Lung (tissue), 12 donors: ENCODE measurements around the gene OSGIN1. TPM values are rescaled to one million over a fixed set of nuclear protein-coding genes. Genes with fewer than 3 reads are reported as not detected.

Source experiments
- ATAC-seq: fragments of 200-7000 bp; cut with Tn5 transposase; one replicate; pipeline ENCODE4 v1.9.1; 2020; ENCODE audit warnings: moderate number of reproducible peaks; ENCODE audit not compliant: insufficient read depth, low FRiP score
- DNase-seq, 3 donors: peaks; one replicate each; pipeline ENCODE4 v3.0.0-alpha.2; 2013 to 2017
- H3K27ac ChIP-seq, 2 donors: one replicate each; pipeline ENCODE4 v1.5.1; 2013; ENCODE audit warnings: mild to moderate bottlenecking in 2 of 2, moderate library complexity in 2 of 2, control low read depth in 1 of 2, inconsistent platforms in 1 of 2, low read depth in 1 of 2, low read length in 1 of 2
- H3K27me3 ChIP-seq, 3 donors: one replicate each; pipeline ENCODE4 v1.5.1; 2013; ENCODE audit warnings: low read length in 2 of 3; ENCODE audit not compliant: control insufficient read depth in 3 of 3, insufficient read depth in 3 of 3
- H3K36me3 ChIP-seq, 4 donors: one replicate each; pipeline ENCODE4 v1.5.1; 2013; ENCODE audit warnings: low read length in 4 of 4, mild to moderate bottlenecking in 1 of 4, moderate library complexity in 1 of 4; ENCODE audit not compliant: control insufficient read depth in 4 of 4, insufficient read depth in 4 of 4
- H3K4me1 ChIP-seq, 5 donors: one replicate each; pipeline ENCODE4 v1.5.1; 2013; ENCODE audit warnings: low read length in 5 of 5, mild to moderate bottlenecking in 2 of 5, moderate library complexity in 1 of 5; ENCODE audit not compliant: control insufficient read depth in 5 of 5, insufficient read depth in 5 of 5
- H3K4me3 ChIP-seq: one replicate; pipeline ENCODE4 v1.5.1; 2013; ENCODE audit warnings: mild to moderate bottlenecking, control low read depth, moderate library complexity
- H3K9ac ChIP-seq, 2 donors: one replicate each; pipeline ENCODE4 v1.5.1; 2013; ENCODE audit warnings: low read length in 2 of 2, control low read depth in 1 of 2; ENCODE audit not compliant: insufficient read depth in 1 of 2
- H3K9me3 ChIP-seq, 4 donors: one replicate each; pipeline ENCODE4 v1.5.1; 2013; ENCODE audit warnings: low read length in 3 of 4, mild to moderate bottlenecking in 1 of 4, moderate library complexity in 1 of 4; ENCODE audit not compliant: control insufficient read depth in 4 of 4, insufficient read depth in 3 of 4
- WGBS, 2 donors: extraction: QIAGEN DNeasy Blood & Tissue Kit; methylation state at CpG; one replicate each; pipeline ENCODE4 v1.1.7; 2013; 5-methylcytosine and 5-hydroxymethylcytosine counted together
- polyA plus RNA-seq, 2 donors: library from polyadenylated mRNA; stranded (reverse); fragments of 200-250 nt; gene quantifications; one replicate each; pipeline ENCODE4 v1.2.1, GENCODE V29; 2013
- total RNA-seq, 2 donors: library from RNA; depleted of rRNA in 1 of 2; stranded (reverse); fragments of >200 nt in 1 of 2; gene quantifications; one replicate each; pipeline ENCODE4 v1.2.1, GENCODE V29; 2014 to 2021
- TF ChIP-seq, protein P1 (sequence below): IDR thresholded peaks from 2 replicates; pipeline ENCODE4 v1.5.1; 2012; ENCODE audit warnings: mild to moderate bottlenecking; ENCODE audit errors: control extremely low read depth, extremely low read depth
- donor health status: control.
- donor health status: control.
- donor health status: Bipolar disorder and iron deficiency.
- donor health status: healthy.
- donor health status: DM: yes; HTN: yes; CAD: no.

The OSGIN1 gene
- total and polyA plus RNA-seq, 4 donors, result 1.5 to 17.9 (median 13.8) TPM

DNA sequence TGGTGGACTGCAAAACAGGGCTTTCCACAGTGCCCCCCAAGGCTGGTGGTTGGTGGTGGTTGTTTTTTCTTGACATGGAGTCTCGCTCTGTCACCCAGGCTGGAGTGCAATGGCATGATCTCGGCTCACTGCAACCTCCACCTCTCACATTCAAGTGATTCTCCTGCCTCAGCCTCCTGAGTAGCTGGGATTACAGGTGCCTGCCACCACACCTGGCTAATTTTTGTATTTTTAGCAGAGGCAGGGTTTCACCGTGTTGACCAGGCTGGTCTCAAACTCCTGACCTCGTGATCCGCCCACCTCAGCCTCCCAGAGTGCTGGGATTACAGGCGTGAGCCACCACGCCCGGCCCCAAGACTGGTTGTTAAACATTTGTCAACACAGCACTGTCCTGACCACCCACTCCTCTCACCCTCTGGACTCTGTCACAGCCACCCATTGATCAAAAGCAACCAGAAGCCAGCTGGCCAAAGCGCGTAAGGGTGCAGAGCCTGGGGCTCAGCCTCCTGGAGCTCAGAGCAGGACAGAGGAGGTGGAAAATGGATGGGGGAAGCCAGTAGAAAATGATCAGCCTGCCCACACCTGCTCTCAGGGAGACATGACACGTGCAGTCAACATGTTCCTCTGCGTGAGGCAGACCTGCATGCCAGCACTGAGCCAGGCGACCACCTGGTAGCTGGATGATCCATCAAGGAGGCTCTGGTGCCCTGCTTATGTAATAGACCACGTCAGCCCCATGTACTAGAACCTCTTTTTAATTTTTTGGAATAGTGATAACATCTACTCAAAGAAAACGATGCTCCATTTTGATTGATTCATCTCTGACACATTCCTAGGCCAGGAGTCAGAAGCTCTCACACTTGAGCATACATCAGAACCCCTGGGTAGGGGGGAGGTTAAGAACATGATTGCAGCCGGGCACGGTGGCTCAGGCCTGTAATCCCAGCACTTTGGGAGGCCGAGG is 14.8 kb upstream of the OSGIN1 start:
- Histone ChIP-seq H3K9me3 (no peaks in the 10 kb centered on the region), H3K27me3 (no peaks in the 10 kb centered on the region), H3K4me1 (peaks cover 0 to 7% (median 0%) of the 10 kb centered on the region in 5 donors), H3K9ac (no peak overlapping the region), H3K36me3 (no peaks in the 10 kb centered on the region), H3K4me3 (no peak overlapping the region), H3K27ac (no peak overlapping the region)
- DNase-seq, result no peak
- TF ChIP-seq, protein P1, sequence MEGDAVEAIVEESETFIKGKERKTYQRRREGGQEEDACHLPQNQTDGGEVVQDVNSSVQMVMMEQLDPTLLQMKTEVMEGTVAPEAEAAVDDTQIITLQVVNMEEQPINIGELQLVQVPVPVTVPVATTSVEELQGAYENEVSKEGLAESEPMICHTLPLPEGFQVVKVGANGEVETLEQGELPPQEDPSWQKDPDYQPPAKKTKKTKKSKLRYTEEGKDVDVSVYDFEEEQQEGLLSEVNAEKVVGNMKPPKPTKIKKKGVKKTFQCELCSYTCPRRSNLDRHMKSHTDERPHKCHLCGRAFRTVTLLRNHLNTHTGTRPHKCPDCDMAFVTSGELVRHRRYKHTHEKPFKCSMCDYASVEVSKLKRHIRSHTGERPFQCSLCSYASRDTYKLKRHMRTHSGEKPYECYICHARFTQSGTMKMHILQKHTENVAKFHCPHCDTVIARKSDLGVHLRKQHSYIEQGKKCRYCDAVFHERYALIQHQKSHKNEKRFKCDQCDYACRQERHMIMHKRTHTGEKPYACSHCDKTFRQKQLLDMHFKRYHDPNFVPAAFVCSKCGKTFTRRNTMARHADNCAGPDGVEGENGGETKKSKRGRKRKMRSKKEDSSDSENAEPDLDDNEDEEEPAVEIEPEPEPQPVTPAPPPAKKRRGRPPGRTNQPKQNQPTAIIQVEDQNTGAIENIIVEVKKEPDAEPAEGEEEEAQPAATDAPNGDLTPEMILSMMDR, result no peak
- no peak for ATAC-seq
- 91 to 94% methylated on average over 18 of the region's 18 CpGs for WGBS, 2 donors

DNA sequence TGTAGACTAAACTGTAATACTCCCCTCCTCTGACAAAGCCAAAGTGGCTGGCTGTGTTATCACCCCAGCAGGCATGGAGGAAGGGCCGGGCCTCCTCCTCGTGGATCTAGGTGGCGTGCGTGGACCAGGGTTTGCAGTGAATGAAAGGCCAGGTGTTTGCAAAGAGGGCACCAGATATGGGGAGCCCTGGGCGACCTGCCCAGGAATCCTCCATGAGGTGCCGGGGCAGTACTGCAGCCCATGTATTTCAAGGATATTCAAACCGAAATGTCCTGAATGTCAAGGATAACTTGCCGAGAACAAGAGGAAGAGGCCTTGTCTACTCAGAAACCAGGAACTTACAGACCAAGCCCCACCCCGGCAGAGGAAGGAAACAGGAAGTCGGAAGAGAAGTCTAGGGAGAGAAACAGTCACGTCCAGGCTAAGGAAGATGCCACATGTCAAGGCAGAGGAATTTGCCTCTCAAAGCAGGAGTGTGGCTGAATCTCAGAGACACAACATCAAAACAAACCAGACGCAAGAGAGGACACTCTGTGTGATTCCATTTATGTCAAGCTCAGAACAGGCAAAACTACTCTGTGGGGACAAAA is 13.7 kb upstream of the OSGIN1 start:
- Histone ChIP-seq H3K4me3 (no peak overlapping the region), H3K4me1 (peaks cover 0 to 7% (median 0%) of the 10 kb centered on the region in 5 donors), H3K27ac (no peak overlapping the region), H3K9me3 (no peaks in the 10 kb centered on the region), H3K9ac (no peak overlapping the region), H3K36me3 (no peaks in the 10 kb centered on the region), H3K27me3 (no peaks in the 10 kb centered on the region)
- TF ChIP-seq, protein P1, result no peak
- DNase-seq (no peak), ATAC-seq (no peak)
- 64 to 66% methylated on average over 12 of the region's 12 CpGs for WGBS, 2 donors

DNA sequence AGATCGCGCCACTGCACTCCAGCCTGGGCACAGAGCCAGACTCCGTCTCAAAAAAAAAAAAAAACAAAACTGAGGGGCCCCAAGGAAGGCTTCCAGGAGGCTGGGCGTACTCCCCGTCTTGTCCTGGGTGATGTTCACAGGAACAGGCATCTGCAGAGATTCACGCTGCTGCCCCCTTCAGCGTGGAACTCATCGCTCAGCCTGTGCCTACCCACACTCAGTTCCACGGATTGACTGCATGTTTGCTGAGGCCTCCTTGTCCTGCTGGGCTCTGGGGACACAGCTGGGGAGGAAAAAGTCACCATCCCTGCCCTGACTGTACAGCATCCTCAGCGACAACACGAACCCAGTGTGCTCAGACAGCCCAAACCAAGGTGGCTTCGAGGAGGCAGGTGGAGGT is 12.9 kb upstream of the OSGIN1 start:
- Histone ChIP-seq H3K27me3 (no peaks in the 10 kb centered on the region), H3K9ac (no peak overlapping the region), H3K9me3 (no peaks in the 10 kb centered on the region), H3K27ac (no peak overlapping the region), H3K4me1 (peaks cover 0 to 7% (median 0%) of the 10 kb centered on the region in 5 donors), H3K36me3 (no peaks in the 10 kb centered on the region), H3K4me3 (no peak overlapping the region)
- ATAC-seq (no peak), DNase-seq (no peak)
- TF ChIP-seq, protein P1, result no peak
- 74 to 78% methylated on average over 10 to 12 of the region's 12 CpGs for WGBS, 2 donors
